DOHH2 (cell line): Measurements from ENCODE around the gene ZNF384.

ENCODE experiments used
- H3F3A ChIP-seq: fragments of 200-600 bp; sonication (generic), shearing (Covaris generic); 2 replicates; pipeline ENCODE4 v1.6.0; 2016; ENCODE audit warnings: antibody characterized with exemption, mild to moderate bottlenecking; ENCODE audit not compliant: control insufficient read depth, insufficient read depth
- H3K27ac ChIP-seq: fragments of 200-600 bp; sonication (generic); 2 replicates; pipeline ENCODE4 v1.5.1; 2014; ENCODE audit warnings: low read depth, mild to moderate bottlenecking, low read length, moderate library complexity
- H3K27me3 ChIP-seq: fragments of 200-600 bp; sonication (generic); 2 replicates; pipeline ENCODE4 v1.6.1; 2014; ENCODE audit warnings: mild to moderate bottlenecking, low read length, mixed read lengths; ENCODE audit not compliant: control insufficient read depth
- H3K36me3 ChIP-seq: fragments of 200-600 bp; sonication (generic); 2 replicates; pipeline ENCODE4 v1.6.1; 2014; ENCODE audit warnings: mild to moderate bottlenecking, low read length, moderate library complexity, mixed read lengths; ENCODE audit not compliant: control insufficient read depth
- H3K4me1 ChIP-seq: fragments of 200-600 bp; sonication (generic); 2 replicates; pipeline ENCODE4 v1.6.1; 2014; ENCODE audit warnings: mild to moderate bottlenecking, low read length, mixed read lengths; ENCODE audit not compliant: control insufficient read depth
- H3K4me2 ChIP-seq: fragments of 200-600 bp; sonication (generic); 2 replicates; pipeline ENCODE4 v1.6.0; 2014; ENCODE audit warnings: mild to moderate bottlenecking, low read length, moderate library complexity
- H3K4me3 ChIP-seq: fragments of 200-600 bp; sonication (generic); 2 replicates; pipeline ENCODE4 v1.5.1; 2014; ENCODE audit warnings: mild to moderate bottlenecking, low read length, mixed read lengths
- H3K79me2 ChIP-seq: fragments of 200-600 bp; sonication (generic); 2 replicates; pipeline ENCODE4 v1.6.1; 2014; ENCODE audit warnings: mild to moderate bottlenecking, low read length, mixed read lengths; ENCODE audit not compliant: control insufficient read depth
- H3K9me2 ChIP-seq: fragments of 200-600 bp; sonication (generic); replicated peaks from 2 replicates; pipeline ENCODE4 v1.6.1; 2014; ENCODE audit warnings: mild to moderate bottlenecking, low read length, mixed read lengths; ENCODE audit not compliant: control insufficient read depth
- H3K9me3 ChIP-seq: fragments of 200-600 bp; sonication (generic); 2 replicates; pipeline ENCODE4 v1.6.1; 2014; ENCODE audit warnings: antibody characterized with exemption, low read length, mixed read lengths; ENCODE audit not compliant: control insufficient read depth, insufficient read depth
- H4K20me1 ChIP-seq: fragments of 200-600 bp; sonication (generic); 2 replicates; pipeline ENCODE4 v1.6.0; 2014; ENCODE audit warnings: low read depth, mild to moderate bottlenecking, antibody characterized with exemption, low read length, moderate library complexity; ENCODE audit not compliant: control insufficient read depth, insufficient read depth
- EZH2phosphoT487 ChIP-seq: fragments of 200-600 bp; sonication (generic); IDR thresholded peaks from 2 replicates; pipeline ENCODE4 v1.6.1; 2017; ENCODE audit warnings: borderline replicate concordance, mild to moderate bottlenecking, antibody characterized with exemption, low read length, moderate library complexity, mixed read lengths
- TF ChIP-seq, protein P1 (sequence below): fragments of 200-600 bp; sonication (generic); IDR thresholded peaks from one replicate; pipeline ENCODE4 v1.5.1; 2014; ENCODE audit warnings: antibody characterized with exemption, mild to moderate bottlenecking, low read depth, low read length; ENCODE audit not compliant: poor library complexity, severe bottlenecking

The ZNF384 gene

DNA sequence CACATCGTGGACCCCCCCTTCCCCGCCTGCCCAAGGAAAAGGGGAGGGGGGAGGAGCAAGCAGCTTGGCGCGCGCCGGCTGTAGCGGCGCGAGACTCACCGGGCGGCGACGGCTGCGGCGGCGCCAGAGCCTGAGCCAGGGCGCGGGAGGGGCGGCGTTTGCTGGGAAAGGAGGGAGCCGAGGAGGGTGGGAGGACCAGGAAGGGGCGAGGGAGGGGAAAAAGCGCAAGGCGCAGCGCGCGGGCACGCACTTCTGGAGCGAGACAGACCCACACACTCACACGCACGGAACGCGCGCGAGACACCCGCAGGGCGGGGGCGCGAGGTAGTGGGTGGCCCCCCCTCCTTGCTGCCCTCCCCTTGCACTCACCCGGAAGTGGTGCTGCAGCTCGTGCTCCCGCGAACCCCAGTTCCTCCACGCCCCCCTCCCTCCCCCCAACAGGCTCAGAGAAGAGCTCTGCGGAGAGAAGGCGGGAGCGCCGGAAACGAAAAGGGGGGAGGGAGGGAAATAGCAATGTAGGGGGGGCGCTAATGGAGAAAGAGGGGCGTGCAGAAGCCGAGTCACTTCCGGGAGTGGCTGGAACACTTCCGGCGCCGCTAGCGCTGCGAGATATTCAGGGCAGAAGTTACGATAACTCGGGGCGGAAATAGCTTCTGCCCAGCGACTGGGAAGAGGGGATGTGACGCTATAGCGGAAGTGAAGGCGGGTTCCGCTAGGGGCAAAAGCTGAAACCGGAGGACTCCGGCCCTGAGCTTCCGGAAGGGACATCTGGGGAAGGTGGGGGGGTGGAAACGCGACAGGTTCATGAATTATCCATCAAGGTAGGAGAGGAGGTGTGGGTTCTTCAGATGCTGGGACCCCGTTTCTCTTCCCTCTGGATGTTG is at the start of gene ZNF384:
Gene ZNF384, minus strand, starts transcription at position 377 of the 884 bp plus-strand sequence. CDS start 9,855 bp downstream, outside the sequence.
- Histone ChIP-seq H3K4me2 (peak within 1 kb of the TSS; percentile 81), H3K9me3 (no peaks in the 10 kb centered on the region), H3K4me1 (peaks cover 58% of the 10 kb centered on the region), H3K27ac (peak within 1 kb of the TSS; percentile 84), H3F3A (peaks cover 11% of the 10 kb centered on the region), H3K27me3 (no peaks in the 10 kb centered on the region), H3K79me2 (peaks cover 73% of the 10 kb centered on the region), H3K4me3 (peak within 1 kb of the TSS; percentile 87), H3K9me2 (no peaks in the 10 kb centered on the region), H3K36me3 (peaks cover 52% of the 10 kb centered on the region), H4K20me1 (peaks cover 2% of the 10 kb centered on the region)
- TF ChIP-seq, protein P1, sequence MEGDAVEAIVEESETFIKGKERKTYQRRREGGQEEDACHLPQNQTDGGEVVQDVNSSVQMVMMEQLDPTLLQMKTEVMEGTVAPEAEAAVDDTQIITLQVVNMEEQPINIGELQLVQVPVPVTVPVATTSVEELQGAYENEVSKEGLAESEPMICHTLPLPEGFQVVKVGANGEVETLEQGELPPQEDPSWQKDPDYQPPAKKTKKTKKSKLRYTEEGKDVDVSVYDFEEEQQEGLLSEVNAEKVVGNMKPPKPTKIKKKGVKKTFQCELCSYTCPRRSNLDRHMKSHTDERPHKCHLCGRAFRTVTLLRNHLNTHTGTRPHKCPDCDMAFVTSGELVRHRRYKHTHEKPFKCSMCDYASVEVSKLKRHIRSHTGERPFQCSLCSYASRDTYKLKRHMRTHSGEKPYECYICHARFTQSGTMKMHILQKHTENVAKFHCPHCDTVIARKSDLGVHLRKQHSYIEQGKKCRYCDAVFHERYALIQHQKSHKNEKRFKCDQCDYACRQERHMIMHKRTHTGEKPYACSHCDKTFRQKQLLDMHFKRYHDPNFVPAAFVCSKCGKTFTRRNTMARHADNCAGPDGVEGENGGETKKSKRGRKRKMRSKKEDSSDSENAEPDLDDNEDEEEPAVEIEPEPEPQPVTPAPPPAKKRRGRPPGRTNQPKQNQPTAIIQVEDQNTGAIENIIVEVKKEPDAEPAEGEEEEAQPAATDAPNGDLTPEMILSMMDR: no peak
- TF ChIP-seq EZH2phosphoT487: no peak

DNA sequence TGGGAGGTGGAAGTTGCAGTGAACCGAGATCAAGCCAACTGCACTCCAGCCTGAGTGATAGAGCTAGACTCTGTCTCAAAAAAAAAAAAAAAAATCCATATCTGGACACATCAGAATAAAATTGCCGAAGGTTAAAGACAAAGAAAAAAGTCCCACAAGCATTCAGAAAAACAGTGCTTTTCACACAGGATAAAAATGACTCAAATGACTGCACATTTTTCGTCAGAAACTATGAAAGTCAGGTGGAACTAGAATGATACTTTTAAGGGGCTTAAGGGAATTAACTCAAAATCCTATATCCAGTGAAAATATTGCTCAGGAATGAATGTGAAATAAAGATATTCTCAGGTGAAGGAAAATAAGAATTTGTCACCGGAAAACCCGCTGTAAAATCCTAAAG is 47.6 kb upstream of the ZNF384 start:
- TF ChIP-seq EZH2phosphoT487: no peak
- TF ChIP-seq, protein P1: no peak
- Histone ChIP-seq H3K27ac (no peak overlapping the region), H4K20me1 (no peaks in the 10 kb centered on the region), H3F3A (peaks cover 3% of the 10 kb centered on the region; the same call in 1 of the 2 replicates), H3K36me3 (0 out of 2 replicates have a peak, but pooled peaks cover 3% of the 10 kb centered on the region), H3K4me3 (no peak overlapping the region), H3K4me2 (no peak overlapping the region), H3K27me3 (no peaks in the 10 kb centered on the region), H3K4me1 (peaks cover 8% of the 10 kb centered on the region), H3K9me3 (no peaks in the 10 kb centered on the region), H3K9me2 (no peaks in the 10 kb centered on the region), H3K79me2 (no peaks in the 10 kb centered on the region)

- H4K20me1 ChIP-seq: no peaks in the 10 kb centered on the region
- H3K79me2 ChIP-seq: no peaks in the 10 kb centered on the region
- H3K27ac ChIP-seq: no peak overlapping the region
- no peak overlapping the region for H3K4me3 ChIP-seq
- TF ChIP-seq, protein P1: peak; percentile 62
- TF ChIP-seq EZH2phosphoT487: no peak
- H3K4me1 ChIP-seq: peaks cover 12% of the 10 kb centered on the region
- peaks cover 12% of the 10 kb centered on the region for H3K36me3 ChIP-seq
- H3K9me3 ChIP-seq: no peaks in the 10 kb centered on the region
- H3K4me2 ChIP-seq: no peak overlapping the region
- peaks cover 3% of the 10 kb centered on the region; the same call in 1 of the 2 replicates for H3F3A ChIP-seq
- no peaks in the 10 kb centered on the region for H3K9me2 ChIP-seq
- no peaks in the 10 kb centered on the region for H3K27me3 ChIP-seq
These were observed 46.4 kb upstream of the ZNF384 start for GRCh38 chr12:6735448-6736191.
